SK-N-SH (cell line): ENCODE results near the gene ADIPOR2.

ENCODE experiments used
- EP300 ChIP-seq, 2 experiments: IDR thresholded peaks; 2 replicates each; pipeline versions ENCODE4 v1.4.0 to v1.6.1; 2012; ENCODE audit warnings: borderline replicate concordance in 1 of 2, low read depth in 1 of 2, low read length in 1 of 2
- FOXJ3 ChIP-seq: sonication (generic); formaldehyde crosslinking; IDR thresholded peaks from 2 replicates; pipeline ENCODE4 v1.5.1; 2020; ENCODE audit warnings: mild to moderate bottlenecking, missing genetic modification reagents
- POLR2AphosphoS5 ChIP-seq: IDR thresholded peaks from 2 replicates; pipeline ENCODE4 v1.6.1; 2012; ENCODE audit warnings: low read depth, low read length
- RCOR1 ChIP-seq: fragments of 150-350 bp; IDR thresholded peaks from 2 replicates; pipeline ENCODE4 v1.6.1; 2017; ENCODE audit warnings: antibody characterized with exemption, low read length
- SIN3A ChIP-seq: IDR thresholded peaks from 2 replicates; pipeline ENCODE4 v1.6.1; 2012; ENCODE audit warnings: low read depth, mild to moderate bottlenecking, low read length, moderate library complexity, borderline replicate concordance
- TAF1 ChIP-seq: IDR thresholded peaks from 2 replicates; pipeline ENCODE4 v1.6.1; 2012; ENCODE audit warnings: low read depth, mild to moderate bottlenecking, low read length, moderate library complexity, borderline replicate concordance
- TF ChIP-seq, protein P1 (sequence below): fragments of 200-600 bp; sonication (generic); IDR thresholded peaks from 2 replicates; pipeline ENCODE4 v1.6.1; 2017; ENCODE audit warnings: antibody characterized with exemption, mild to moderate bottlenecking, moderate library complexity

DNA sequence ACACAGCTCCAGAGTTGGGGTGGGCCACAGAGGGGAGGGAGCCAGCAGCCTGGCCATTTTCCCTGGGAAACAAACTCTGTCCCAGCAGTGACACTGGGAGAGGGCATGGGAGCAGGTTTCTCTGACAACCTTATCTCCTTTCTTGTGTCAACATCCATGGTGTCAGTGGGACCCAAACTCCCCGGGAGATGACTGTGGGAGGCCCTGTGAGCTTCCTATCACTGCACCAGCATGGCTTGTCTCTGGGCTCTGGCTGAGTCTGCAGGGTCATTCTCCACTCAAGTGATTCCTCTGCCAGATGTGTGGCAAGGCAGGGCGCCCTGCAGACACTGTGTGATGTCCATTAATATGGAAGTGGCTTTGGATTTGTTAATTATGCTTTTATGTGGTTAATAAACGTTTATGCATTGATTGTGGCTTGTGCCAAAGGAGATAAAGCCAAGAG, 139.6 kb downstream of the ADIPOR2 start:
- TF ChIP-seq POLR2AphosphoS5 (no peak), EP300 (IDR thresholded peaks at IDR 0.05; ENCODE audit: borderline replicate concordance in 1 of 2, low read depth in 1 of 2, low read length in 1 of 2) (peak in 1 of 2 experiments; percentile 71; a peak in 2 of 4 replicates), FOXJ3 (CRISPR knock-in tag) (no peak), TAF1 (no peak), RCOR1 (no peak; the same call in 1 of the 2 replicates), SIN3A (no peak)
- TF ChIP-seq, protein P1, sequence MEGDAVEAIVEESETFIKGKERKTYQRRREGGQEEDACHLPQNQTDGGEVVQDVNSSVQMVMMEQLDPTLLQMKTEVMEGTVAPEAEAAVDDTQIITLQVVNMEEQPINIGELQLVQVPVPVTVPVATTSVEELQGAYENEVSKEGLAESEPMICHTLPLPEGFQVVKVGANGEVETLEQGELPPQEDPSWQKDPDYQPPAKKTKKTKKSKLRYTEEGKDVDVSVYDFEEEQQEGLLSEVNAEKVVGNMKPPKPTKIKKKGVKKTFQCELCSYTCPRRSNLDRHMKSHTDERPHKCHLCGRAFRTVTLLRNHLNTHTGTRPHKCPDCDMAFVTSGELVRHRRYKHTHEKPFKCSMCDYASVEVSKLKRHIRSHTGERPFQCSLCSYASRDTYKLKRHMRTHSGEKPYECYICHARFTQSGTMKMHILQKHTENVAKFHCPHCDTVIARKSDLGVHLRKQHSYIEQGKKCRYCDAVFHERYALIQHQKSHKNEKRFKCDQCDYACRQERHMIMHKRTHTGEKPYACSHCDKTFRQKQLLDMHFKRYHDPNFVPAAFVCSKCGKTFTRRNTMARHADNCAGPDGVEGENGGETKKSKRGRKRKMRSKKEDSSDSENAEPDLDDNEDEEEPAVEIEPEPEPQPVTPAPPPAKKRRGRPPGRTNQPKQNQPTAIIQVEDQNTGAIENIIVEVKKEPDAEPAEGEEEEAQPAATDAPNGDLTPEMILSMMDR = no peak
